Mucosa of rectum (tissue), 2 donors: Measurements from ENCODE around the gene FITM1.

Experiments
- H3K27ac ChIP-seq, 2 donors: one replicate each; pipeline ENCODE4 v1.7.0; 2013; ENCODE audit warnings: inconsistent platforms in 2 of 2, low read depth in 2 of 2, low read length in 2 of 2
- H3K27me3 ChIP-seq, 2 donors: one replicate each; pipeline ENCODE4 v1.7.0; 2013; ENCODE audit warnings: low read length in 2 of 2; ENCODE audit not compliant: control insufficient read depth in 2 of 2, insufficient read depth in 2 of 2
- H3K36me3 ChIP-seq, 2 donors: one replicate each; pipeline ENCODE4 v1.7.0; 2013; ENCODE audit warnings: low read length in 2 of 2; ENCODE audit not compliant: control insufficient read depth in 2 of 2, insufficient read depth in 2 of 2
- H3K4me1 ChIP-seq, 2 donors: one replicate each; pipeline ENCODE4 v1.7.0; 2013; ENCODE audit warnings: low read length in 2 of 2, mild to moderate bottlenecking in 1 of 2; ENCODE audit not compliant: control insufficient read depth in 2 of 2, insufficient read depth in 2 of 2
- H3K4me3 ChIP-seq, 2 donors: one replicate each; pipeline ENCODE4 v1.7.0; 2013; ENCODE audit warnings: low read length in 2 of 2
- H3K9ac ChIP-seq, 2 donors: one replicate each; pipeline ENCODE4 v1.7.0; 2013; ENCODE audit warnings: low read length in 2 of 2, low read depth in 1 of 2, mild to moderate bottlenecking in 1 of 2
- H3K9me3 ChIP-seq, 2 donors: one replicate each; pipeline ENCODE4 v1.7.0; 2013; ENCODE audit warnings: low read length in 2 of 2; ENCODE audit not compliant: control insufficient read depth in 2 of 2
- donor health status: healthy.
- donor health status: Normal muscosa, but diverticular disease.

FITM1 gene

DNA sequence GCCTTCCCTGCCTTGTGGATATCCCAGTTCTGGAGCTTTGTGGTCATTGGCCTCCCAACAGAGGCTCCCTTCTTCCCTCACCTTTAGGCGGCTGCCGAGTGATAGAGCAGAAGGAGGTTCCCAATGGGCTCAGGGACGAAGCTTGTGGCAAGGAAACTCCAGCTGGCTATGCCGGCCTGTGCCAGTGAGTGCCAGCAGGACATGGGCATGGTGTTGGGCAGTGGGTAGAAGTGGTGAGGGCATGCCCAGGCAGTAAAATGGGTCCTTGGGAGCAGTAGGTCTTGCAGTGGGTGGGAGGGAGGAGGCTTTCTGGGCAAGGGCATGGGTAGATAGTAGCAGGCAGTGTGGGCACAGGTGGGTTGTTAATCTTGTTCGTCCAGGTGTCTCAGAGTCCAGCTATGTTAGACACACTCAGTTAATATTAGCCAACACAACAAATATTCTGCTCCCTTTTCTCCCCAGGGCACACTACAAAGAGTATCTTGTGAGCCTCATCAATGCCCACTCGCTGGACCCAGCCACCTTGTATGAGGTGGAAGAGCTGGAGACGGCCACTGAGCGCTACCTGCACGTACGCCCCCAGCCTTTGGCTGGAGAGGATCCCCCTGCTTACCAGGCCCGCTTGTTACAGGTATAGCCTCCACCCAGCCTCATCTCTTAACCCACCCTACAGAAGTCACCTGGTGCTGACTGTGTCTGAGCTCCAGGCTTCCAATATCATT is 29.5 kb downstream of the FITM1 start:
- Histone ChIP-seq H3K9me3 (no peaks in the 10 kb centered on the region), H3K27me3 (no peaks in the 10 kb centered on the region), H3K4me3 (no peak overlapping the region), H3K27ac (peak overlapping the region; percentile 95 to 97), H3K36me3 (peaks cover 62 to 68% of the 10 kb centered on the region in 2 donors), H3K4me1 (peaks cover 16 to 19% of the 10 kb centered on the region in 2 donors), H3K9ac (no peak overlapping the region)

- Histone ChIP-seq H3K27ac (peak overlapping the region; percentile 95 to 97), H3K4me3 (peak overlapping the region in 1 of 2 donors; percentile 3), H3K4me1 (peaks cover 16 to 19% of the 10 kb centered on the region in 2 donors), H3K9ac (peak overlapping the region; percentile 94 to 100), H3K36me3 (peaks cover 62 to 68% of the 10 kb centered on the region in 2 donors), H3K9me3 (no peaks in the 10 kb centered on the region), H3K27me3 (no peaks in the 10 kb centered on the region)
These were observed 30.0 kb downstream of the FITM1 start for GRCh38 chr14:24160499-24160849.

GRCh38 chr14:24160850-24161804 is 30.7 kb downstream of the FITM1 start, which contains the start of gene IRF9:
Gene IRF9, plus strand, starts transcription at chr14:24161265. Its CDS starts 880 bp downstream, at chr14:24162145.
- H3K9ac ChIP-seq = peak within 1 kb of the TSS; percentile 94 to 100
- peaks cover 64 to 67% of the 10 kb centered on the region in 2 donors for H3K36me3 ChIP-seq
- H3K27me3 ChIP-seq = no peaks in the 10 kb centered on the region
- peak within 1 kb of the TSS; percentile 95 to 97 for H3K27ac ChIP-seq
- H3K4me1 ChIP-seq = peaks cover 16 to 19% of the 10 kb centered on the region in 2 donors
- peak within 1 kb of the TSS; percentile 88 to 99 for H3K4me3 ChIP-seq
- H3K9me3 ChIP-seq = no peaks in the 10 kb centered on the region

DNA sequence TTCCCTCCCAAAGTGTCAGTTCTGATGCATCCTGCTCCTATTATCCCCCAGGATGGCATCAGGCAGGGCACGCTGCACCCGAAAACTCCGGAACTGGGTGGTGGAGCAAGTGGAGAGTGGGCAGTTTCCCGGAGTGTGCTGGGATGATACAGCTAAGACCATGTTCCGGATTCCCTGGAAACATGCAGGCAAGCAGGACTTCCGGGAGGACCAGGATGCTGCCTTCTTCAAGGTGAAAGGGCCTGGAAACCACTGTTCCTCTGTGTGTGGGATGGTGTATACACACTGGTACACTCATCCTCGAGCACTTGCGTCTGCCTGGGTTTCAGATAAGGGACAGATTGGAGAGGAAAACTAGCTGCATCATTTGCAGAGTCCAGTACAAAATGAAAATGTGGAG is 31.6 kb downstream of the FITM1 start:
- Histone ChIP-seq H3K36me3 (peaks cover 63 to 68% of the 10 kb centered on the region in 2 donors), H3K9me3 (no peaks in the 10 kb centered on the region), H3K9ac (peak overlapping the region; percentile 32 to 94), H3K27ac (peak overlapping the region; percentile 95 to 97), H3K4me1 (peaks cover 16 to 19% of the 10 kb centered on the region in 2 donors), H3K27me3 (no peaks in the 10 kb centered on the region), H3K4me3 (peak overlapping the region; percentile 88 to 99)

DNA sequence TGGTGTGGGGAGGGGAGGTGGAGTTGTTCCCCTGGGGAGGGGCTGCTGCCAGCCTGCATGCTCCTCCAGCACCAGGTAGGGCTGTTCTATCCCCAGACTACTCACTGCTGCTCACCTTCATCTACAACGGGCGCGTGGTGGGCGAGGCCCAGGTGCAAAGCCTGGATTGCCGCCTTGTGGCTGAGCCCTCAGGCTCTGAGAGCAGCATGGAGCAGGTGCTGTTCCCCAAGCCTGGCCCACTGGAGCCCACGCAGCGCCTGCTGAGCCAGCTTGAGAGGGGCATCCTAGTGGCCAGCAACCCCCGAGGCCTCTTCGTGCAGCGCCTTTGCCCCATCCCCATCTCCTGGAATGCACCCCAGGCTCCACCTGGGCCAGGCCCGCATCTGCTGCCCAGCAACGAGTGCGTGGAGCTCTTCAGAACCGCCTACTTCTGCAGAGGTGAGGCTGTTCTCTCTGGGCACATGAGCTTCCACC is 34.1 kb downstream of the FITM1 start:
- Histone ChIP-seq H3K9me3 (no peaks in the 10 kb centered on the region), H3K9ac (no peak overlapping the region), H3K36me3 (peaks cover 57 to 60% of the 10 kb centered on the region in 2 donors), H3K27ac (no peak overlapping the region), H3K4me3 (no peak overlapping the region), H3K4me1 (peaks cover 16 to 19% of the 10 kb centered on the region in 2 donors), H3K27me3 (no peaks in the 10 kb centered on the region)

DNA sequence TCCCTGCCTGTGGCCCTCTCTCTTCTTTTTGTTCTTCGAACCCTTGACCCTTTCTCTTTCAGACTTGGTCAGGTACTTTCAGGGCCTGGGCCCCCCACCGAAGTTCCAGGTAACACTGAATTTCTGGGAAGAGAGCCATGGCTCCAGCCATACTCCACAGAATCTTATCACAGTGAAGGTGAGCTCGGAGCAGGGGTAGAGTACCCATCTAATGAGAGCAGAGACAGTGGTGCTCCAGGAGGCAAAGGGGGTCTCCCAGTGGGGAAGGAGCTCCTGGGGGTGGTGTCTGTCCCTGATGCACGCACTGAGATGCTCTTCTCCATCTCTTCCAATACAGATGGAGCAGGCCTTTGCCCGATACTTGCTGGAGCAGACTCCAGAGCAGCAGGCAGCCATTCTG is 35.3 kb downstream of the FITM1 start:
- H3K27ac ChIP-seq = no peak overlapping the region
- H3K4me3 ChIP-seq = no peak overlapping the region
- peaks cover 47 to 54% of the 10 kb centered on the region in 2 donors for H3K36me3 ChIP-seq
- no peaks in the 10 kb centered on the region for H3K9me3 ChIP-seq
- no peaks in the 10 kb centered on the region for H3K27me3 ChIP-seq
- peaks cover 14% of the 10 kb centered on the region in 2 donors for H3K4me1 ChIP-seq
- H3K9ac ChIP-seq = no peak overlapping the region

DNA sequence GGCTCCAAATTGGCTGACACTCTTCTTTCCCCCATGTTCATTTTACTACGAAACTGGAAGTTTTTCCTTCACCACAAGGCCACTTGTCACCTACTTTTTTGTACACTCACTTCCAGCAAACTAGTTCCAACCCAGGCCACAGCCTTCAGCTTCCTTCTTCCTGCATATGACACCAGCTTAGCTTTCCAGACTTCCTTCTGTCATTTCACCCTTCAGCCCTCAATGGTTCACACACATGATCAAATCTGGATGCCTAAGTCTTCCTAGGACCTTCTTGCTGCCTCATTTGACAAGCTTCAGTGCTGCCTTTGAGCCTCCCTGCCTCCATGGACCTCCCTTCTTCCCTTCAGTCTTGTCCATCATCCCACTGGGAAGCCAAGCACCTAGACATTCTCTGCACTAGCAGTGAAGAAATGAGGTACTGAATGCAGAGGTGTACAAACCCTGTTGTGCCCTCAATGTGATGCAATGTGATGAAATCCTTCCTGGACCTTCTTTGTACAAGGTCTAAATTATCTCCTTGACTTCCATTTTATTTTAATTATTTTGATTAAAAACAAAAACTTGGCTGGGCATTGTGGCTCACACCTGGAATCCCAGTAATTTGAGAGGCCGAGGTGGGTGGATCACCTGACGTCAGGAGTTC is 37.1 kb downstream of the FITM1 start:
- Histone ChIP-seq H3K4me1 (peaks cover 0 to 8% of the 10 kb centered on the region in 2 donors), H3K27ac (no peak overlapping the region), H3K4me3 (no peak overlapping the region), H3K9me3 (no peaks in the 10 kb centered on the region), H3K9ac (no peak overlapping the region), H3K27me3 (no peaks in the 10 kb centered on the region), H3K36me3 (peaks cover 45 to 54% of the 10 kb centered on the region in 2 donors)

DNA sequence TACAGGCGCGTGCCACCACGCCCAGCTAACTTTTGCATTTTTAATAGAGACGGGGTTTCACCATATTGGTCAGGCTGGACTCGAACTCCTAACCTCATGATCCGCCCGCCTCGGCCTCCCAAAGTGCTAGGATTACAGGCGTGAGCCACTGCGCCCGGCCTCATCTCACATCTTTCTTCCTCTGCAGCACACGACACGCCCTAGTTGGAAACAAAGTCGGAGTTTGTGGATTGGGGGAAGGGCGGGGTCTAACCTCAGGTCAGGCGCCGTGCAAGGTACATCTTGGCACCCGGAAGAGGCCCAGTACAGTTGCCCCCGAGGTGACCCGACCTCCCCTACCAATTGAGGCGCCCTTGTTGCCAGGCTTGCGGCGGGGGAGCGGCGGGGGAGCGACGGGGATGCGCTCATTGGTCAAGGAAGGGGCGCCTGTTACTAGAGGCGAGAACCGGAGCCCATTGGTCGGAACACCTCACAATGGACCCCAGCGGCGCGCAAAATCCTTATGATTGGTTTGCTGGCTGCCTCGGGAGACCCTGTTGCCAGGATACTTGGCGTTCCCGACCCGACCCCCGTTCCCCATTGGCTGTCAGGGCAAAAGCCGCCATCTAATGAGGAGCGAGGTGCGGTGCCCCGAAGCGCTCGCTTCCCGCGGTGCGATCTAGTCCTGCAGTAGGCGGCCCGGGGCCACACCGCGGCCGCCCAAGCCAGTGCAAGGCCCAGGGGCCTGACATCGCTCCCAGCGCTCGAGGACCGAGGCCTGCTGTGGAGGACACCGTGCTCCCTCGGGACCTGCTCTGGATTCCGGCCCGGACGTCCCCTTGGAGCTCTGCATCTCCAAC is 41.2 kb downstream of the FITM1 start, which contains the start of gene REC8:
Gene REC8 (plus strand): TSS at position 659 of the 839 bp plus-strand sequence. CDS start 473 bp downstream, outside the sequence.
- Histone ChIP-seq H3K36me3 (peaks cover 13 to 25% of the 10 kb centered on the region in 2 donors), H3K4me3 (peak within 1 kb of the TSS; percentile 6 to 44), H3K4me1 (no peaks in the 10 kb centered on the region), H3K9me3 (no peaks in the 10 kb centered on the region), H3K27me3 (no peaks in the 10 kb centered on the region), H3K27ac (no peak within 1 kb of the TSS), H3K9ac (no peak within 1 kb of the TSS)

DNA sequence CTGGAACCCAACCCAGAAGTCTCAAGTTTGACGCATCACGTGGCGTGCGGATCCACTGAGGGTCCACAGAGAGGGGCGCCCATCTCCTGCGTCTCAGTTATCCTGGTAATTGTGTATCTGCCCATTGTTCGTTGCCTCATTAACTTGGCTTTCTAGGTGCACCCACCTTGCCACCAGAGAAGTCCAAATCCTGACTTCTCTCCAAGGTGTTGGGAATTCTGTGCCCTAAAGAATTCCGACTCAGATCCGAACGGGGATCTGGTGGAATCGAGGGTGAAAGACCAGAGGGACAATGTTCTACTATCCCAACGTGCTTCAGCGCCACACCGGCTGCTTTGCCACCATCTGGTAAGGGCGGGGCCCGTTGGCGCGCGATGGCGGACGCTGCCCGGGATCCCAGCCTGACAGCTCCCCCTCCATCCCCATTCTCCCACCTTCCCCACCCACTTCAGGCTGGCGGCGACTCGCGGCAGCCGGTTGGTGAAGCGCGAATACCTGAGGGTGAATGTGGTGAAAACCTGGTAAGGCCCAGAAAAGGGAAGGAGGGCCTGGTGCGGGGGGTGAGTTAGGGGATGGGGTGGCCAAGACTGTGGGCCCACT is 41.9 kb downstream of the FITM1 start:
- no peaks in the 10 kb centered on the region for H3K9me3 ChIP-seq
- peak overlapping the region; percentile 6 to 44 for H3K4me3 ChIP-seq
- H3K9ac ChIP-seq = no peak overlapping the region
- no peaks in the 10 kb centered on the region for H3K27me3 ChIP-seq
- peaks cover 13 to 27% of the 10 kb centered on the region in 2 donors for H3K36me3 ChIP-seq
- no peak overlapping the region for H3K27ac ChIP-seq
- no peaks in the 10 kb centered on the region for H3K4me1 ChIP-seq
